Breast epithelium (tissue), 3 donors: ENCODE results near the gene GNAL.

ENCODE experiments used
- POLR2A ChIP-seq: fragments of 450-650 bp; IDR thresholded peaks from one replicate; pipeline ENCODE4 v1.6.1; 2016; ENCODE audit warnings: antibody characterized with exemption, mild to moderate bottlenecking, moderate library complexity
- POLR2AphosphoS5 ChIP-seq, 3 donors: sonication (generic); formaldehyde crosslinking; IDR thresholded peaks; one replicate each; pipeline ENCODE4 v1.6.1; 2017; ENCODE audit warnings: antibody characterized with exemption in 3 of 3
- TF ChIP-seq, protein P1 (sequence below), 3 donors: fragments of 450-650 bp; IDR thresholded peaks; one replicate each; pipeline ENCODE4 v1.5.1; 2016 to 2017; ENCODE audit warnings: antibody characterized with exemption in 3 of 3, mild to moderate bottlenecking in 3 of 3, moderate library complexity in 3 of 3

DNA sequence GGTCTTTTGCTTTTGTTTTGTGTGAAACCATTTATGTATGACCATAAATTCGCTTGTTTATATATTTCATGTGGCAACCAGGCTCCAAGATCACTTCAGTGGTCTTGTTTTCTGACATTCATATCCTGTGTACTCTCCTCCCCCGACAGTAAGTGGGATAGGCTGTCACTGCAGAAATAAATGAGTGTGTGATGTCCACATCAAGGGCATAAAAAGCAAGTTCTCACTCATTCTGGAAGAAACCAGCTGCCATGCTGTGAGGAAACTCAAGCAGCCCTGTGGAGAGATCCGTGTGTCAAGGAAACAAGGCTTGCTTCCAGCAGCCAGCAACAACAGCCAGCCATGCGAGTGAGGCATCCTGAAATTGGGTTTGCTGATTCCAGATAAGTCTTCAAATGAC, 39.2 kb upstream of the GNAL start:
- TF ChIP-seq, protein P1, sequence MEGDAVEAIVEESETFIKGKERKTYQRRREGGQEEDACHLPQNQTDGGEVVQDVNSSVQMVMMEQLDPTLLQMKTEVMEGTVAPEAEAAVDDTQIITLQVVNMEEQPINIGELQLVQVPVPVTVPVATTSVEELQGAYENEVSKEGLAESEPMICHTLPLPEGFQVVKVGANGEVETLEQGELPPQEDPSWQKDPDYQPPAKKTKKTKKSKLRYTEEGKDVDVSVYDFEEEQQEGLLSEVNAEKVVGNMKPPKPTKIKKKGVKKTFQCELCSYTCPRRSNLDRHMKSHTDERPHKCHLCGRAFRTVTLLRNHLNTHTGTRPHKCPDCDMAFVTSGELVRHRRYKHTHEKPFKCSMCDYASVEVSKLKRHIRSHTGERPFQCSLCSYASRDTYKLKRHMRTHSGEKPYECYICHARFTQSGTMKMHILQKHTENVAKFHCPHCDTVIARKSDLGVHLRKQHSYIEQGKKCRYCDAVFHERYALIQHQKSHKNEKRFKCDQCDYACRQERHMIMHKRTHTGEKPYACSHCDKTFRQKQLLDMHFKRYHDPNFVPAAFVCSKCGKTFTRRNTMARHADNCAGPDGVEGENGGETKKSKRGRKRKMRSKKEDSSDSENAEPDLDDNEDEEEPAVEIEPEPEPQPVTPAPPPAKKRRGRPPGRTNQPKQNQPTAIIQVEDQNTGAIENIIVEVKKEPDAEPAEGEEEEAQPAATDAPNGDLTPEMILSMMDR (IDR thresholded peaks at IDR 0.05): no peak
- no peak for TF ChIP-seq POLR2A
- TF ChIP-seq POLR2AphosphoS5 (IDR thresholded peaks at IDR 0.05): no peak
